ENCODE results near the gene PRKCE. TPM values are rescaled to one million over a fixed set of nuclear protein-coding genes. Genes with fewer than 3 reads are reported as not detected.

The PRKCE gene
- total RNA-seq, 1 donor from 2014 or later, result 20.8 TPM

DNA sequence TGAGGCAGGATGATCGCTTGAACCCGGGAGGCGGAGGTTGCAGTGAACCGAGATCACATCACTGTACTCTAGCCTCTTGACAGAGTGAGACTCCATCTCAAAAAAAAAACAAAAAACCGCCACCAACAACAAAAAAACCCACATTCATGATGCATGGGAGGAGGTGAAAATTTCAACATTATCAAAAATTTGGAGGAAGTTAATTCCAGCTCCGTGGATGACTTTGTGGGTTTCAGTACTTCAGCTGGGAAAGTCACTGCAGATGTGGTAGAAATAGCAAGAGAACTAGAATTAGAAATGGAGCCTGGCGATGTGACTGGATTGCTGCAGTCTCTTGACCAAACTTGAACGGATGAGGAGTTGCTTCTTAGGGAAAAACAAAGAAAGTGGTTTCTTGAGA, 74.3 kb downstream of the PRKCE start:
- DNase-seq (ENCODE audit: low spot score), result no peak

DNA sequence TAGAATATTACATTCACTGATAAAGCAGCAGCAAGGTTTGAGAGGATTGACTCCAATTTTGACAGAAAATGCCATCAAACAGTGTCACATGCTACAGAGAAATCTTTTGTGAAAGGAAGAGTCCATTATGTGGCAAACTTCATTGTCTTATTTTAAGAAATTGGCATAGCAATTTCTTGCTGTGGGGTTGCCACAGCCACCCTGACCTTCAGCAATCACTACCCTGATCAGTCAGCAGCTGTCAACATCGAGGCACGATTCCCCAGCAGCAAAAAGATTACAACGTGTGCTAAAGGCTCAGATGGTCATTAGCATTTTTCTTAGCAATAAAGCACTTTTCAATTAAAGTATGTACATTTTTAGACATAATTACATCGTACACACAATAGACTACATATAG, 74.7 kb downstream of the PRKCE start:
- no peak for DNase-seq (ENCODE audit: low spot score)

DNA sequence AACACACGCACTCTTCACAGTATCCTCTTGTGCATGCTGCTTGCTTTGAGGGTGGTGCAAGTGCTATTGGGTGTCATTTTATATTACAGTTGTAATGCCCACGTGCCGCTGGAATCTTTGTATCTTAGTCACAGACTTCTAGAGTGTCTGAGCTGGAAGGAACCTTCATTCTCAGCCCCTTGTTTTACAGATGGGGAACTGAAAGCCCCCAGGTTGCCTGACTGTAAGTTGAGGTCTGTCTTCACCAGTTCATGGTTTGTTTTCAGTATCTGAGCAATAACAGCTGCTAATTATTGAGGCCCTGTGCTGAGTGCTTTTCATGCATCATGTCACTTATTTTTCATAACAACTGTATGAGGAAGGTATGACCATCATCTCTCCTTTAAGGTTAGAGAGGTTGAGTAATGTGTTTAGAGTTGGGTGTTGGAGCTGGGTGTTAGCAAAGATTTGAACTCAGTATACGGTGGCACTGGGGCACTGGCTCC, 77.0 kb downstream of the PRKCE start:
- no peak for DNase-seq (ENCODE audit: low spot score)

DNA sequence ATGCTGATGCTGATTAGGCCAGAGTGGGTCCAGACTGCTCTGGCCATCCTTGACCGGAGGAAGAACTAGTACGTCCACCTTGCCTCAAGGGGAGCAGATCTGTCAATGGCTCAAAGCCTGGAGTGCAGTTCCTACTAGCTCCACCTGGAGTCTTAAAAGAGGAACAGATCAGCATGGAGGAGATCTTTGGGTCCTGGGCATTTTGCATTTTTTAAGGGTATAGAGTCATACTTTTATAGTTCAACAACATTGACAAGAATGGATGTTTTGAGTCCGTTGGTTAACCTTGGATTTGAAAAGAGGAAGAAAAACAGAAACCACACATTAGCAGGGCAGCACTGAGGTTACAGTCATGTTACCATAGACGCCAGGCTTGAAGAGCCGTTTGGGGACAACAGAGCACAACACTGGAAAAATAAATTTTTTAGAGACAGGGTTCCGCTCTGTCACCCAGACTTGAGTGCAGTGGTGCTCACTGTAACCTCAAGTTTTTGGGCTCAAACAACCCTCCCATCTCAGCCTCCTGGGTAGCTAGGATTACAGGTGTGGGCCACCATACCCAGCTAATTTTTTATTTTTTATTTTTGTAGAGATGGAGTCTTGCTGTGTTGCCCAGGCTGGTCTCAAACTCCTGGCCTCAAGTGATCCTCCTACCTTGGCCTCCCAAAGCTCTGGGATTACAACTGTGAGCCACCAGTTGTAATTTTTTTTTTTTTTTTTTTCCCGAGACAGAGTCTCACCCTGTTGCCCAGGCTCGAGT, 78.5 kb downstream of the PRKCE start:
- no peak for DNase-seq (ENCODE audit: low spot score)

DNA sequence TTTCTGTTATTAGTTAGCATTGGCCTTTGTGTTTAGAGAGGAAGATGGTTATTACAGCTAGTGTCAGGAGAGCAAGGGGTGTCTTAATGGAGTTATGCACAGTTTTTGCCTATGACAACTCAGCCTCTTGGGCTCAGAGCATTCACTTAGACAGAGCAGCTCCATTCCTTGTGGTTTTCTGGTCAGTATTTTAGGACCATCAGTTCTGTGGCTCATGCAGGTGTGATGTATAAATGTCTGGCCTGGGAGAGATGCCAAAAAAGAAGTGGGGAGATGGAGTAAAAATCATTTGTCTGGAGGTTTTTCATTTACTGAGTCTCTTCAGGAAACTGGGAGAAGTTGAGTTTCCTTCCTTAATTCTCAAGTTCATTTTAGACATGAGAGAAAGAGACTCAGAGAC, 79.7 kb downstream of the PRKCE start:
- no peak for DNase-seq (ENCODE audit: low spot score)

DNA sequence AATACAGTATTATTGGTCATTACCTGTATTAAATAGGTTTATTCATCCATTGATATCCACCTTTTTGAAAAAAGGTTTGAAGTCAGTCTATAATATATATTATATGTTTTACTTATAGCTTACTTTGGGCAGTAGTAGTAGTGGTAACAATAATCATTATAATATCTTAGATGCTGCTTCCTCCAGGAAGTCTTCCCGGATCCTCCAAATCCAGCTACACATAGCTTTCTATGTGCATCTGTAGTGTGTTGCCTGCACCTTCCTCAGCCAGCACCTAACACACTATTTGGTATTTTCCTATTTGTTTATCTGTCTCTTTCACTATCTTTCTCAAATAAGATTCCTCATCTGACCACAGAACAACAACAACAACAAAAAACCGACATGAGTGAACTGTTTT, 81.0 kb downstream of the PRKCE start:
- DNase-seq (ENCODE audit: low spot score), result no peak

DNA sequence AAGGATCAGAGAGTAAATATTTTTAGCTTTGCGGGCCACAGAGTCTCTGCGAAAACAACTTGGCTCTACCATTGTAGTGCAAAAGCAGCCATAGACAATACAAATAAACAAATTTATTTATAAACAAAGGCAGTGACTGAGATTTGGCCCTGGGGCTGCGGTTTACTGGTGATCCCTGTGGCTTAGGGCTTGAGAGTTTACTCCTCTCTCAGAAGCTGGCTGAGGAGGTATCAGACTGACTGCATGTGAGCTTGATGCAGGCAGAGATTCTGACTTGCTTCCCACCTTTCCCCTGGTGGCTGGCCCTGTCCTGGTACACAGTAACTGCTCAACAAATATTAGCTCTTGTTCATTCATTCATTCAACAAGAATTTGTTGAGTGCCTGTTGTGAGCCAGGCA, 81.5 kb downstream of the PRKCE start:
- no peak for DNase-seq (ENCODE audit: low spot score)

DNA sequence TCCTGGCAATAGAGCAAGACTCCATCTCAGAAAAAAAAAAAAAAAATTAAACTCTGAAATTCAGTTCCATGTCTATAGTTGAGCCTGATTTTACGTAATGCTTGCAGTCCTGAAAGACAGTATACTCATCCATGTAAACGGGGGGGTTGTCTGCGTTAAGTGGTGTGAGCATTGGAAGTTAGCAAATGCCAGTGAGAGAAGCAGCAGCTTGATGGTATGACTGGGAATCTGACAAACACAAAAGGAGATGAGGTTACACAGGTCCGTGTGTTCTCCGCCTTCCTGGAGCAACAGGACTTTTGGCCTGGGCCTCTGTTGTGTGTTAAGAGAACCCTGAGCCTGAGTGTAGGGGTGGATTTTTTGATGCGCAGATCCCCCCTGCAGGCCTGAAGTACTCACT, 82.9 kb downstream of the PRKCE start:
- DNase-seq (ENCODE audit: low spot score), result no peak

DNA sequence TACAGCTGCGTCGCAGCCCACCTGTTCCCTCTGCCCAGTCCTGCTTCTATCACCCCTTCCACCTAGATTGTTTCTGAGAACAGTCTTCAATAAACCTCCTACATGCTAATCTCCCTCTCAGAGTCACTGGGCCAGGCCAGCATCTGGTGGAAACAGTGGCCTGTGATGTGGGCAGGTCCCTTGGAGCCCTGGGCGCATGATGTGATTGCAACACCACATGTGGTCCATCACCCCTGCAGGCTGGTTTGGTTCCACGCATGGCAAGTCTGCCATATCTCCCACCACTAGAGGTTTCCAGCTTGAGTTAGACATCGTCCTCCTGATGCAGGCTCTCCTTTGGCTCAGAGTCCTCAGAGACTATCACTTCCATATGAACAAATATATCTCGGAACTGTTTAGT, 83.5 kb downstream of the PRKCE start:
- DNase-seq (ENCODE audit: low spot score), result no peak

DNA sequence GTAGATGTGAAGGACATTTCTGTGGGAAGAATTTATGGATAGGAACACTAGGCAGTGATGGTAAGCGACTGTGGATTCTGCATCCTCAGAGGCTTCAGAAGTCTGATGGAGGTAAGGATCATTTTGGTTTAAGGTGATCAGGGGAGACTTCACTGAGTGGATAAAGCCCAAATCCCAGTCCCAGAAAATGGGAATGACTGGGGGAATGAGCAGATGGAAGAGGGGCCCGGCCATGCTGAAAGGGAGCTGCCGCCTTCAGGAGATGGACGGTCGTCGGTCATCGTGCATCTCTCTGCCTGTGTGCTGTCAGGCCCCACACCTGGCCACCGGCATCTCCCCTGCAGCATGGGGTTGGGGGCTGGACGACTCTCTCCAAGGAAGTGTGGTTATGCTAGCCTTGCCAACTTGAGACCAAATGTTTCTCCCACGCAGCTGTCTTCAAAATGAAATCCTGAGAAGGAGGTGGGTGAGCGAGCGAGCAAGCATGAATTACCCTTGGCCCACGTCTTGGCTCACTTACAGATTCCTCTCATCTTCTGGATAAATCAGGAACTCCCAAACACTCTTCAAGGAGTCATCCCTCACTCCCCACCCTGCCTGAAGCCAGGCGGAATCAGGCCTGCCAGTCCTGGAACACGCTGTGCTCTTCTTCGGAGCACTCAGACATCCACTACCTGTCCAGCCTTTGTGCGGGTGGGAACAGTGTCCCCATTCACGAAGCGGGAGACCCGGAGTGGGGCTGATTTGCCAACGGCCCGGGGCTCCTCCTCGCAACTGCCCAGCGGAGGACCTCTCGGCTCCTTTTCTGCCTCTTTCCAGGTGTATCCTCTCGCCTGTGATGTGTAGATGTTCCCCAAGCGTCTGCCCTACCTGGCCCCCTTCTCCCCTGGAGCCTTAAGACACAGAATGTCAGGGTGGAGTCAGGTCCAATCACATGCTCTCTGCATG, 85.6 kb downstream of the PRKCE start:
- no peak for DNase-seq (ENCODE audit: low spot score)

DNA sequence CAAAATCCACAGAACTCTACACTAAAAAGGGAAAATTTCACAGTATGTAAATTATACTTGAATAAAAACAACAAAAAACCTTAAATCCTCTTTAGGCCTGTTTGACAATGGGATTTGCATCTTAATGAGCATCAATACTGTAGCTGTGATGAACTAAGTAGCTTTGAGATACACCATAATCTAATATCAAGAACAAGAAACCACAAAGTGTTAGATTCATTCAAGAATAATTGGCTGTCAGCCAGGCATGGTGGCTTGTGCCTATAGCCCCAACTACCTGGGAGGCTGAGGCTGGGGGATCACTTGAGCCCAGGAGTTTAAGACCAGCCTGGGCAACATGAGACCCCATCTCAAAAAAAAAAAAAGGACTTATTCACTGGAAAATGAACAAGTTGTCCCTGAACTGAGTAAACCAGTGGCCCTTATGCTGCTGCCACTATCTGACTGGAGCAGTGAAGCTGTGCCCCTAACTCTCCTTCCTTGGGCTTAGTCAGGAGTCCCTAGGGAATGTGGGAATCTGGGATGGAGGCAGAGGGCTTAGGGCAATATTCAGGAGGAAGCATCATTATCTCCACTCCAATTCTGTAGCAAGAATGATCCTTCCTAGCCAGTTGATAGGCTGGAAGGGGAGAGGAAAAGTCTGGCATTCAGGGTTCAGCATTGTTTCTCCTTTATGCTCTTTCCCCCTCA, 88.5 kb downstream of the PRKCE start:
- DNase-seq (ENCODE audit: low spot score), result no peak

DNA sequence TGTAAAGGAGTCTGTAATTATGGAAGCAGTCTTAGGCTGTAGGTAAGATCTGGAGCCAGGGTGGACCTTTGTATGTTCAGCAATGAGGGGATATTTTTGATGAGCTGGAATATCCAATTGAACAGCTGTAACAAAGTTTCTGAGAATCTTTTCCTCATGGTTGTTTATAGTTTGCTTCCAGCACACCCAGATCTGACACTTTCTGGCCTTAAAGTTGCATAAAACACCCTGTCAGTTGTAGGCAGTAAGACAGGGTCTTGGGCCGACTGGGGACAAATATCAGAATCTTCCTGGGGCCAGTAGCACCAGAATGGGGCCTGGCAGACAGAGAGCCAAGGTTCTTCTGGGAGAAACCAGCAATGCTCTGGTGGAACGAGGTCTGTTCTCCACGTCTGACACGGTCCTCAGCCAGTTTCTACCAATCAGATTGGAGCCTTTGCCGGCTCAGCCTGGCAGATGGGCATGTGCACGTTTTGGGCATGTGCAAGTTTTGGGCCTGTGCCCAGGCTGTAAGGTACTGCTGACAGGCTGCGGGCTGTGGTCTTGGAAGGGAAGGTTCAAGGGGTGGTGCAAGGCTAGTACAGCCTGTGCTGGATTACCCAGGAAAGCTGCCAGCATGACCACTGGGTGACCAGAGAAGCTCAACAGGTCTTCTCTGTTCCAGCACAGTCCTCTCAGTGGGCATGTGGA, 89.8 kb downstream of the PRKCE start:
- no peak for DNase-seq (ENCODE audit: low spot score)

DNA sequence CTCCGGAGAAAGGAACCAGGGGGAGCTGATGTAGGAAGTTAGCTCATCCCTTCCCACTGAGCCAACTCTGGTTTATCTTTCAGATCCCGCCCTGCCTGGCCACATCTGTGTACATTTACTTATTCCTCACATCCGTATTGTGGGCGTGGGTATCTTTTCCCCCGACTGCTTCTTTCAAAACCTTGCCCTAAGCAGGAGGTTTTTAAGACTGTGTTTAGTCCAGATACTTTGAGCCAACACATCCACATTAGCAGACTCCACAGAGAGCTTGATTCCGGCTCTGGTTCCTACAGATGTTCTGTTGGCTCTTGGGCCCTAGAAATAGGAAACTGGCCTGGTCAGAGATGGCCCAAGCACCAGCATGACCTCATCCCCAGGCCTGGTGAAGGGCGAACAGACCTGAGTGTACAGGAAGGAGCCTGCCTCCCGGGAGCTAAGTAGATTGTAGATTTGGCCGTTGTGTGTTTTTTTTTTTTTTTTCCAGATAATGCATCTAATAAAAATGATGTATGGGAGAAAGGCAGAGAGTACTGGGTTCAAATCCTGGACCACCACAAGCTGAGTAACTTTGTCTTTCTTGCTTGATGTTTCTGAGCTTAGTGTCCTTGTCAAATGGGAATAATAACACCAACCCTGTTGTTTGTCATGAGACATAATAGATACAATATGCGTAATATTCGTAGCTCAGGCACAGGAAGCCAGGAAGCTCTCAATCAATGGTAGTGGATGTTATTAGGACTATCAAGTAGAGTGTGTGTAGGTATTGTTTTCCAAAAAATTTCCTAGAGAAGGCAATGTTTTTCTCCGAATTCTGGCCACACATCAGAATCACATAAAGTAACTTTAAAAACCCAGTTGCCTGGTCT, 92.3 kb downstream of the PRKCE start:
- peak; percentile 21 for DNase-seq (ENCODE audit: low spot score)

DNA sequence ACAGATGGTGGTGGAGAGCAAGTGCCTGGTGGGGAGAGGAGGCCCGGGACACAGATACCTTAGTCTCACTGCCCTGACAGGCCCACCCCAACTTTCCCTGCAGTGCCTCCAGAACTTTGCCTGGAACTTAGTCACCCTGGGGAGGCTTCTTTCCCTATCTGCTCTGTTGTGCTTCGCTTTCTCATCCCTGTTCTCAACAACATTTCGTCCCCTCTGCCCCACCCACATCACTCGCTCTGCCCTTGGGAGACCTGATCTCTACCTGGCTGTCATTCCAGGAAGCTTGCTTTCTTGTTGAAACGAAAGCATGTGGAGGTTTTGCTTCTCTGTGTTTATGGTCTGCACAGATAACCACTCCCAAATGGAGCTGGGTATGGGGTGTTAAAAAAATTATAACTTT, 93.8 kb downstream of the PRKCE start:
- DNase-seq (ENCODE audit: low spot score), result no peak

DNA sequence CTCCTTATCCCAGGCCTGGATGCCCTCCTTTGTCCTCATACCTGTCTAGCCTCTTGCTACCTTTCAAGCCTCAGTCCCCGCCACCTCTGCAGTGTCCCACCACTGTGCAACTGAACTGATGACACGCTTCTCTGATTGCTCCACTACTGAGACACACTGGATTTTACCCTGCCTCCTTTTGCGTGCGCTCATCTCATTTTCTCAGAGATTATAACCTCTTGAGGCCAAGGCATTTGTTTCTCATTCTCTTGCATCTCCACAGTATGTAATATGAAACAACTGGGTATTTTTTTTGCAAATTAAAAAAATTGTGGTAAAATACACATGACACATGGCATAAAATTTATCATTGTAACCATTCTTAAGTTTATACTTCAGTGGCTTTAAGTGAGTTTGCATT, 95.4 kb downstream of the PRKCE start:
- no peak for DNase-seq (ENCODE audit: low spot score)

DNA sequence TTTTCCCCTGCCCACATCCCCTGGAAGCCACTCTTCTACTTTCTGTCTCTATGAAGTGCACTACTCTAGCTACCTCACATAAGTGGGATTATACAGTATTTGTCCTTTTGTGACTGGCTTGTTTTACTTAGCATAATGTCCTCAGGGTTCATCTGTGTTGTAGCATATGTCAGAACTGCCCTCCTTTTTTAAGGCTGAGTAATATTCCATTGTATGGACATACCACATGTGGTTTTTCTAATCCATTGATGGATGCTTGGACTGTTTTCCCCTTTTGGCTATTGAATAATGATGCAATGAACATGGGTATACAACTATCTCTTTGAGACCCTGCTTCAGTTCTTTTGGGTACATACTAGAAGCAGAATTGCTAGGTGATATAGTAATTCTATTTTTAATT, 95.9 kb downstream of the PRKCE start:
- no peak for DNase-seq (ENCODE audit: low spot score)

DNA sequence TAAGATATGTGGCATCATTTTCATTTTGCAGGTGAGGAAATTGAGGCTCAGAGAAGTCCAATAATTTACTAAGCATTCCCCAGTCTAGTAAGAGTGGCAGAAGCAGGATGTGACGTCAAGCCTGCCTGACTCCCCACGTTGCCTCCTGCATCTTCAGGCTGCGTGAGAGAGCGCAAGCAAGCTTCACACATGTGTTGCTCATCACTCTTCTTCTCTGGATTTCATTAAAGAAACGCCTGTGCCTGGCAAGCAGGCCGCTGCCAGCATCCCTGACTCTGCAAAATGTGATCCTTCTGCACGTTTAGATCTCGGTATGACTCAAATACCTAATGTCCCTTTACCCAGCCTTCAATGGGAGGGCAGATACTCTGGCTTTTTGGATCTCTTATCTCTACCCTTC, 96.8 kb downstream of the PRKCE start:
- DNase-seq (ENCODE audit: low spot score), result no peak

DNA sequence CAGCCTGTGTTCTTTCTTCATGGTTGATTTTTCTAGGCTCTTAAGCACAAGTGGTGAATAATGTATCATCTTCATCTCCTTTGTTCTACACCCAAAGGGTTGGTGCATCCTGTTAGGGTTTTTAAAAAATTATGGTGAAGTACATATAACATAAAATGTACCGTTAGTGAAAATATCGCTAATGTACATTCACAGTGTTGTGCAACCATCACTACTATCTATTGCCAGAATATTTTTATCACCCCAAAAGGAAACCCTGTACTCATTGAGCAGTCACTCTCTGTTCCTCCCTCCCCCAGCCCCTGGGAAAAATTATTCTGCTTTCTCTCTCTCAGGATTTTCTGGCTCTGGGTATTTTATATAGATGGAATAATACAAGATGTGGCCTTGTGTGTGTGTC, 98.5 kb downstream of the PRKCE start:
- no peak for DNase-seq (ENCODE audit: low spot score)

DNA sequence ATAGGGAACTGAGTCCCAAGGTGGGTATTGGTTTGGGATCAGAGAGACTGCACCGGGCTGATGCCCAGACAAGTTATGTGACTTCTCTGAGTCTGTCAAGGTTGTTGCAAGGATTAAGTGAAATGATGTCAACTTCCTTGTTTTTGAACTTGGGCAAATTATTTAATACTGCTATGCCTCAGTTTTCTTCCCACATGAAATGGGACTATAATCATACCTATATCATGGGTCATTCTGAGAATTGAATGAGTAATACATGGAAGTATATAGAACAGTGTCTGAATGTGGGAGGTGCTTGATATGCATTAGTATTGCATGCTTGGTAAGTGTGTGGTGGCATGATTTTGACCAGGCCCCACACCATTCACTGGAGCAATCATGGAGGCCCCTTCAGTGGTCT, 99.0 kb downstream of the PRKCE start:
- DNase-seq (ENCODE audit: low spot score), result no peak

DNA sequence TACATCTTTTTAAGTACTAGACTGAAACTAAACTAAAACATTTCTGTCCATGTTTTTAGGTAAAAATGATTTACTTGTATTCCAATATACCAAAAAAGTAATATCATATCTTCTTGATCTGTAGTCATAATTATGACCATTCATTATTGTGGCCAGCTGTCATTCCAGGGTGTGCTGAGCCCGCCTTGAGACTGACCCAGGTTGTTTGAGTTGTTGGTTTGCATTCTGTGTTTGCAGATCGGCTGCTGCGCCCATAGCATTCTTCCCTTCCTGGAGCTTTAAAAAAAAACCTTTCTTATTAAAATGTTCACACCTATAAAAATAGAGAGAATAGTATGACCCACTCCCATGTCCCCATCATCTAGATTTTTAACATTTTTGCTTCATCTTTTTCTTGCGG, 101.9 kb downstream of the PRKCE start:
- DNase-seq (ENCODE audit: low spot score), result no peak

All from mucosa of gallbladder (tissue), 1 donor.